ENCODE data around the gene DCTN2.

GRCh38 chr12:57543581-57543980 lies 3.4 kb downstream of the DCTN2 start:
- TF ChIP-seq POLR2A (IDR thresholded peaks at IDR 0.05; ENCODE audit: low read length), result no peak
- TF ChIP-seq GATA1 (IDR thresholded peaks at IDR 0.05; ENCODE audit: low read depth, low read length), result no peak

All from erythroblast (primary cell).